GM18511 (cell line): ENCODE data around the gene COL26A1.
A peak's percentile ranks its signal among the peaks of the same experiment; 100 is the strongest.

Experiments used
- ATAC-seq: cut with Tn5 transposase; IDR thresholded peaks from one replicate; pipeline ENCODE4 v1.9.1; 2021; ENCODE audit warnings: mild to moderate bottlenecking, moderate library complexity; ENCODE audit not compliant: unreplicated experiment

The COL26A1 gene

GRCh38 chr7:101370836-101371235, 8.2 kb downstream of the COL26A1 start:
- ATAC-seq = no peak

- no peak for ATAC-seq
These were observed 11.3 kb downstream of the COL26A1 start for GRCh38 chr7:101373812-101374614.

GRCh38 chr7:101374990-101375389, 12.3 kb downstream of the COL26A1 start:
- no peak for ATAC-seq

DNA sequence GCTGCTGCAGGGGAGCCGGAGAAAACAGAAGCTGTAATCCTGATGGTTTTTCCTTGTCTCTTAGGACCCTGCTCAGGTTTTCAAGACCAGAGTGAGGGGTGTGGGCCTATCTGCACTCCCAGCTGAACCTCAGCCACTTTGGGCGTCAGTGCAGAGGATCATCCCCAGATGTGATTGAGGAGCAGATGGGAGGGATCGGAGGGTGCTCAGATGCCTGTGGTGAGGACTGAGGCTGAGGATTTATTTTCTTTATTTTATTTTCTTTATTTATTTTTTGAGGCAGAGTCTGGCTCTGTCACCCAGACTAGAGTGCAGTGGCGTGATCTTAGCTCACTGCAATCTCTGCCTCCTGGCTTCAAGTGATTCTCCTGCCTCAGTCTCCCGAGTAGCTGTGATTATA, 13.9 kb downstream of the COL26A1 start:
- ATAC-seq = no peak

GRCh38 chr7:101377189-101377736, 14.6 kb downstream of the COL26A1 start:
- ATAC-seq = no peak

DNA sequence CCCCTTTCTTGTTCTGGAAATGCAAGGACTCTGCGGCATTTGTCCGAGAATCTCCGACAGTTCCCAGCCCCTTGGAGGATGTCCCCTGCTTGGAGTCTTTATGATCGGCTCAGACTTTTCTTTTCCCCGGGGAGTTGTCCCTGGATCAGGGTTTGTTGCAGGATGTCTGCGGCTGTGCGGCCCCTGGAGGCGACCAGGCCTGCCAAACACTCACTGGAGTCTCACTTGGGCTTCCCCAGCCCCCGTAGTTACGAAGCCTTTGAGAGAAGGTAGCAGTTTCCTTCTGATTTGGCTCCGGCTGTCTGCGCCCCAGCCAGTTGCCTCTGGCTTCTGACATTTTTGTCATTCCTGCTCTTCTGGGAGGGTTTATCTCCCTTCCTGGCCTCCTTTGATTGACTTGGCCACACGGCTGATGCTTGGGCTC, 16.1 kb downstream of the COL26A1 start:
- ATAC-seq = no peak

GRCh38 chr7:101379302-101379701, 16.6 kb downstream of the COL26A1 start:
- no peak for ATAC-seq

GRCh38 chr7:101381549-101382111, 19.0 kb downstream of the COL26A1 start:
- no peak for ATAC-seq

DNA sequence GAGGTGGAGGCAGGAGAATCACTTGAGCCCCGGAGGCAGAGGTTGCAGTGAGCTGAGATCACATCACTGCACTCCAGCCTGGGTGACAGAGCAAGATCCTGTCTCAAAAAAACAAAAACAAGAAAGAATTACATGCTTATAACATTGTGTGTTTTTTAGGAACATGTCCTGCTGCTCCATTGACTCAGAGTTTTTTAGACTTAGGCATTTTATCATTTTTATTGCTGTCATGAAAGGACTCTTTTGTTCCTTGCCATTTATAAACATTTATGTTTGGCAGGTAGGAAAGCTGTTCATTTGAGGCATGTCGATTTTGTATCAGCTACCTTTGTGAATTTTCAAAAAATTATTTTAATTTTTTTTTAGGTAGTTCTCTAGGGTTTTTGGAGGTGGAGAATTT, 20.3 kb downstream of the COL26A1 start:
- ATAC-seq = no peak

DNA sequence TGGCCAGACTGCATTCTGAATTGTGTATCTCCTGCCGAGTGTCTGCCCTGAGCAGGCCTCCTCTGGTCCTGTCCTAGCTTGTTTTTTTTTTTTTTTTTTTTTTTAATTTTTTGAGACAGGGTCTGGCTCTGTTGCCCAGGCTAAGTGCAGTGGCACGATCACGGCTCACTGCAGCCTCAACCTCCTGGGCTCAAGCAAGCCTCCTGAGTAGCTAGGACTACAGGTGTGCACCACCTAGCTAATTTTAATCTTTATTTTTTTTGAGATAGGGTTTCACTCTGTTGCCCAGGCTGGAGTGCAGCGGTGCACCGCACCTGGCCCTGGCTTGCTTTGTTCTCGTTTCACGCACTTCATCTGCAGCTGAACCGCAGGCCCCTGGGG, 23.5 kb downstream of the COL26A1 start:
- ATAC-seq = no peak

DNA sequence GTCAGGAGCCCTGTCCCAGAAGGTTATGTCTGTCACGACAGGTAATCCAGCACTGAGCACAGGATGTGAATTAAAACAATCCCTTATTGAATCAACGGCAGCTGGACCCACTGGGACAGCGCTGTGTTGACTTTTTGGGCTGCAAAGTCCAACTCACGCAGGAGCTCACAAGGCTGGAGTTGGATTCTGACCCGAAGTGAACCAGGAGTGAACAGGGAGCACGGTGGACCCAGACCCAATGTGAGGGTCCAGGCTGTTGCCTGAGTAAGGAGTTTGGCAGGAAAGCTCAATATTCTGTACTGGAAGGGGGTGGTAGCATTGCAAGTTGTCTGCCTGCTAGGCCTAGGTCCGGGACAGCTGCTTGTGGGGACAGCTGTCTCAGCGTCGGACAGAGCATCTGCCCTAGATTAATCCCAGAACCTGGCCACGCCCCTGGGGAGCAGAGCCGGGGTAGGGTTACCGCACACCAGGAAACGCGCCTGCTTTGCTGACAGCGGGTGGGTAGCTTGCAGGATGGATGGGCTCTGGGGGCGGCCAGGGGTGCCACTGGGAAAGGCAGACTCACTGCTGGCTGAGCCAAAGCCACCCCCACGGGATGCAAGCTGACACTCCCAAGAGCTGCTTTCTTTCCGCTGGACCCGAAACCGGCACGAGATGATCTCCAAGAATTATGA, 24.0 kb downstream of the COL26A1 start:
- ATAC-seq = no peak

- peak; percentile 99 for ATAC-seq
These were observed 28.2 kb downstream of the COL26A1 start for GRCh38 chr7:101390901-101391301.

- no peak for ATAC-seq
These were observed 29.3 kb downstream of the COL26A1 start for GRCh38 chr7:101391991-101392390.

DNA sequence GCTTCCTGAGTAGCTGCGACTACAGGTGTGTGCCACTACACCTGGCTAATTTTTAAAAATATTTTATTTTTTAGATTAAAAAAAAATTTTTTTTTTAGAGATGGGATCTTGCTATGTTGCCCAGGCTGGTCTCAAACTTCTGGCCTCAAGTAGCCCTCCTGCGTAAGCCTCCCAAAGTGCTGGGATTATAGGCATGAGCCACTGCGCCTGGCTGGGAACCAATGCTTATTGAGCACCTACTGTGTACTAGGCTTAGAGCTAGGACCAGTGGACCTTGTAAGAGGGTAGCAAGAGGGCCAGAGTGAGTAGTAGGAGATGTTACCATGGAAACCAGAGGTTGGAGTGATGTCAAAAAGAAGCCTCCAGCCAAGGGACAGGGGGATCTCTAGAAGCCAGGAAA, 31.2 kb downstream of the COL26A1 start:
- no peak for ATAC-seq

DNA sequence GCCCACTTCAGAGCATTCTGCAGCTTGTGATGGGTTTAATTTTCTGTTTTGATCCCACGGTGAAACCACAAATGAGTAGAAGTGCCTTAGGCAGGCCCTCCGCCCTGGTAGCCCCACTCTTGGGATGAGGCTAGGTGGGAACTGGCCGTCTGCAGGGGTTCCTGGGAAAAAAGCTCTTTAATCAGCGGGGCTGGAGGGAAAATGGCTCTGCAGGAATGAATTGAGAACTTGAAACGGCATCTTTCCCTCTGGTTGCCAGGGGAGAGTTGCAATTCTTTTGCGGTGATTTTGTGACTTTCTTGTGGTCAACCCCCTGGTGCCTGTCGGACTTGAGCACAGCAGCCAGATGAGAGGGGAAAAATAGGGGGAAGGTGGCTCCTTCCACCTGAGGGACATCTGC, 32.7 kb downstream of the COL26A1 start:
- no peak for ATAC-seq

DNA sequence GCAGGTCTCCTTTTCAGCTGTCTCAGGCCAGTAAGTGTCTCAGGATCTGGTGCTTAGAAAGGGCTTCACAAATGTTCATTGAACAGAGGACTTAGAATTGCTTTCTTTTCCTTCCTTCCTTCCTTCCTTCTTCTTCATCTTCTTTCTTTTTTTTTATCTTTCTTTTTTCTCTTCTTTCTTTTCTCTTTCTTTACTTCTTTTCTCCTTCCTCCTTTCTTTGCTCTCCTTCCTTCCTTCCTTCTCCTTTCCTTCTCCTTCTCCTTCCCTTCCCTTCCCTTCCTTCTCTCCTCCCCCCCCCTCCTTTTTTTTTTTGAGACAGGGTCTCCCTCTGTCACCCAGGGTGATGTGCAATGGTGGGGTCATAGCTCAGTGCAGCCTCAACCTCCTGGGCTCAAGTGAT, 34.6 kb downstream of the COL26A1 start:
- ATAC-seq = no peak

DNA sequence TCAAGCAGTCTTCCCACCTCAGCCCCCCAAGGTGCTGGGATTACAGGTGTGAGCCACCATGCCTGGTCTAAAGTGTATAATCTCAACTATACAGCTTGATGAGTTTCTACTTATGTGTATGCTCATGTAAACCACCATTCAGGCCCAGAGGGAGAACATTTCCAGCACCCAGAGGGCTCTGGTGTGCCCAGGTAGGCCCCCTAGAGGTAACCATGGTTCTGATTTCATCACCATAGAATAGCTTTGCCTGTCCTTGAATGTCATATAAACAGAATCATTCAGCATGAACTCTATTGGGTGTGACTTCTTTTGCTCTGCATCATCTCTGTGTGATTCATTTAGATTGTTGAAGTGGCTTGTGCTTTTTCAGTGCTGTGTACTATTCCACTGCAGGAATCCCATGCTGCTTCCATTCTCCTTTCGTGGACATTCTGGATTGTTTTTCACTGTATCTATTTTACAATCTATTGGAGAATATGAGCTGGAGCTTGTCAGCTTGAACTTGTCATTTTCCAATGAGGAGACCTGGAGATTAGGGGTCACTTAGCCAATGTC, 35.2 kb downstream of the COL26A1 start:
- no peak for ATAC-seq

DNA sequence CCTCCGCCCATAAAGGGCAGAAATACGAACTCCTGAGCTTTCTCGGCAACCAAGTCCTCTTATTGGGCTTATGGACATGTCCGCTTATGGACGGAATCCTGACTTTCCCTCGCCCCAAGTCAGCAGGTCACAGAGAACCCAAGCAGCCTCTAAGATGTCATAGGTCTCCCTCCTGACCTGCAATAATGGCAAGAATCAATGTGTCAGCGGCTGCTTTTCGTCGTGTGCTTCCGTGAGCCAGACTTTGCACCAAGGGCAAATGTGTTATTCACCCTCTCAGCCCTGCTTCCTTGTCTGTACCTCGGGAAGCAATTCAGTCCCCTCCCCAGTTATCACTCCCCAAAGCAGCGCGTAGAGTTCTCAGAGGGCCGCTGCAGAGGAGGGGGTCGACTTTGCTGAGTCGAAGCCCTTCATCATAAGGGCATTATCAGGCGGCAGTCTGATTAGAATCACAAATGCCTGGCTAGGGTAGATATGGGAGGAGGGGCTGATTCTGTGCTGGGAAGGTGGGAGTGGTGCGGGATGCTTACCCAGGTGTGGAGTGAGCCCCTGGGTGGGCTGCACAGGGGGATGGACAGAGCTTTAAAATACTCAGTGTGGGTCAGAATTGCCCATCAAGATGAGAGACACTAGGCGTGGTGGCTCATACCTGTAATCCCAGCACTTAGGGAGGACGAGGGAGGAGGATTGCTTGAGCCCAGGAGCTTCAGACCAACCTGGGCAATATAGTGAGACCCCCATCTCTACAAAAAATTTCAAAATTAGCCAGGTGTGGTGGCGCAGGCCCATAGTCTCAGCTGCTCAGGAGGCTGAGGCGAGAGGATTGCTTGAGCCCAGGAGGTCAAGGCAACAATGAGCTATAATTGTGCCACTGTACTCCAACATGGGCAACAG, 36.0 kb downstream of the COL26A1 start:
- ATAC-seq = no peak

DNA sequence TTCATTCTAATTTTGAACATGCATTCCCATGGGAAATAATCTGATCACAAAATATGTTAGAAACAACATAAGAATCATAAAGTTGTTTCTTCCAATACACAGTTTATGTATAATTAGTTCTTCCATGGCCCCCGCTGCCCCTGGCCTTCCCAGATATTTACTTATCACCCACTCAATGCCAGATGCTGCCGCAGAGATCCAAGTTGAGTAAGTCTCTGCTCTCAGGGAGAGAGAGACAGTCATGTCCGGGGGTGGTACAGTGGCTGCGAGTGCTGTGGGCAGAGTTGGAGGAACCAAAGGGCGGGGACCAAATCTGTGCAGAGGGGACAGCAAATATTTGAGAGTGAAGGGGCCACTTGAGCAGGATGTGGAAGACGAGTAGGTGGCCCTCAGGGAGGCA, 37.1 kb downstream of the COL26A1 start:
- ATAC-seq = no peak

- no peak for ATAC-seq
These were observed 38.1 kb downstream of the COL26A1 start for GRCh38 chr7:101400751-101401150.
